ENCODE data around the gene SLC4A7. TPM values are rescaled to one million over a fixed set of nuclear protein-coding genes. Genes with fewer than 3 reads are reported as not detected.
"Not testable (repeated sequence)": the region's sequence is repeated elsewhere in the genome, so short reads cannot be mapped to it uniquely, and the experiment has no call there.

Gene SLC4A7
- total RNA-seq, 1 donor from 2014 or later, result 11.0 TPM

DNA sequence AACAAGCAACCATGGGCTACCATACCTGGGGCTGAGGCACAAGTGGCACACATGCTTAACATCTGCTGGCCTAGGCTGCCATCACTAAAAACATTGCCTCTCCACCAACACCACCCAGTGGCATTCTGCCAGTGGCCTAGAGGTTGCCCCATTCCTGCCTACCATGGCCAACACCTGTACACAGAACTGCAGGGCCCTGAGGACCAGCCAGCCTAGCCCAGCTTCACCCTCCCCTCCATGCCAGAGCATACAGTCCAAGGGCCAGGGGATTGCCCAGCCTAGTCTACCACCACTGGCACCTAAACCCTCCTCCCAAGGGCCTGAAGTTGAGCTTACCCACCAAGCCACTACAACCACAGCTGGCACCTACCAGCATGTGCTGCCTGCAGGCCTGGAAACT lies 150.3 kb downstream of the SLC4A7 start:
- H3K36me3 ChIP-seq, result no peaks in the 10 kb centered on the region
- intact Hi-C loops (cut with DNase I), result no loop called here
- H3K4me1 ChIP-seq, result no peaks in the 10 kb centered on the region
- TF ChIP-seq, protein P1, sequence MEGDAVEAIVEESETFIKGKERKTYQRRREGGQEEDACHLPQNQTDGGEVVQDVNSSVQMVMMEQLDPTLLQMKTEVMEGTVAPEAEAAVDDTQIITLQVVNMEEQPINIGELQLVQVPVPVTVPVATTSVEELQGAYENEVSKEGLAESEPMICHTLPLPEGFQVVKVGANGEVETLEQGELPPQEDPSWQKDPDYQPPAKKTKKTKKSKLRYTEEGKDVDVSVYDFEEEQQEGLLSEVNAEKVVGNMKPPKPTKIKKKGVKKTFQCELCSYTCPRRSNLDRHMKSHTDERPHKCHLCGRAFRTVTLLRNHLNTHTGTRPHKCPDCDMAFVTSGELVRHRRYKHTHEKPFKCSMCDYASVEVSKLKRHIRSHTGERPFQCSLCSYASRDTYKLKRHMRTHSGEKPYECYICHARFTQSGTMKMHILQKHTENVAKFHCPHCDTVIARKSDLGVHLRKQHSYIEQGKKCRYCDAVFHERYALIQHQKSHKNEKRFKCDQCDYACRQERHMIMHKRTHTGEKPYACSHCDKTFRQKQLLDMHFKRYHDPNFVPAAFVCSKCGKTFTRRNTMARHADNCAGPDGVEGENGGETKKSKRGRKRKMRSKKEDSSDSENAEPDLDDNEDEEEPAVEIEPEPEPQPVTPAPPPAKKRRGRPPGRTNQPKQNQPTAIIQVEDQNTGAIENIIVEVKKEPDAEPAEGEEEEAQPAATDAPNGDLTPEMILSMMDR (IDR thresholded peaks at IDR 0.05), result no peak
- H3K9me3 ChIP-seq, result no peaks in the 10 kb centered on the region
- H3K27ac ChIP-seq, result no peak overlapping the region
- H3K27me3 ChIP-seq, result no peaks in the 10 kb centered on the region
- DNase-seq (ENCODE audit: low spot score in 2 of 2), result no peak
- no peak overlapping the region for H3K4me3 ChIP-seq

DNA sequence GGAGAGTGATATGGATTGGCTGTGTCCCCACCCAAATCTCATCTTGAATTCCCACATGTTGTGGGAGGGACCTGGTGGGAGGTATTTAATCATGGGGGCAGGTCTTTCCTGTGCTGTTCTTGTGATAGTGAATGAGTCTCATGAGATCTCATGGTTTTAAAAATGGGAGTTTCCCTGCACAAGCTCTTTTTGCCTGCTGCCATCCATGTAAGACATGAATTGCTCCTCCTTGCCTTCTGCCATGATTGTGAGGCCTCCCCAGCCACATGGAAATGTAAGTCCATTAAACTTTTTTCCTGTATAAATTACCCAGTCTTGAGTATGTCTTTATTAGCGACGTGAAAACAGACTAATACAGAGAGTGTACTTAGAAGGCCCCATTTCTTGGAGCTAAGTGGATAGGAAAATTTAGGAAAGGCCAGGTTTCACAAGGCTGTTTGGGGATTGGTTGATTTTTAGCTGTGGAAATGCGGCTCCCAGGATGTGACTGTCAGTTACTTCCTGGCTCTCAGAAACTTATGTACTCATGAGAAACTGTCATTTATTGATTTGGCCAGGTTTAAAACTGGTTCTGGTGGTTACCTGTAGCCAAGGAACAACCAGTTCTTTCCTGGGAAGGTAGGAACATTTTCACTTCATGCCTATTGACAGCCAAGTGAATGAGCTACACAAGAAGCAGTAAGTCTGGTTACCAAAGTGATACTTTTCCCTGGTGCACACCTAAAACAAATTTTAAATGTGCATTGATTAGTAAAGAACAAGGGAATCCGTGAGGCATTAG lies 155.0 kb downstream of the SLC4A7 start:
- DNase-seq (ENCODE audit: low spot score in 2 of 2); H3K36me3 ChIP-seq; H3K9me3 ChIP-seq; intact Hi-C loops (cut with DNase I); H3K4me3 ChIP-seq; H3K4me1 ChIP-seq; H3K27me3 ChIP-seq; H3K27ac ChIP-seq: not testable (repeated sequence)

DNA sequence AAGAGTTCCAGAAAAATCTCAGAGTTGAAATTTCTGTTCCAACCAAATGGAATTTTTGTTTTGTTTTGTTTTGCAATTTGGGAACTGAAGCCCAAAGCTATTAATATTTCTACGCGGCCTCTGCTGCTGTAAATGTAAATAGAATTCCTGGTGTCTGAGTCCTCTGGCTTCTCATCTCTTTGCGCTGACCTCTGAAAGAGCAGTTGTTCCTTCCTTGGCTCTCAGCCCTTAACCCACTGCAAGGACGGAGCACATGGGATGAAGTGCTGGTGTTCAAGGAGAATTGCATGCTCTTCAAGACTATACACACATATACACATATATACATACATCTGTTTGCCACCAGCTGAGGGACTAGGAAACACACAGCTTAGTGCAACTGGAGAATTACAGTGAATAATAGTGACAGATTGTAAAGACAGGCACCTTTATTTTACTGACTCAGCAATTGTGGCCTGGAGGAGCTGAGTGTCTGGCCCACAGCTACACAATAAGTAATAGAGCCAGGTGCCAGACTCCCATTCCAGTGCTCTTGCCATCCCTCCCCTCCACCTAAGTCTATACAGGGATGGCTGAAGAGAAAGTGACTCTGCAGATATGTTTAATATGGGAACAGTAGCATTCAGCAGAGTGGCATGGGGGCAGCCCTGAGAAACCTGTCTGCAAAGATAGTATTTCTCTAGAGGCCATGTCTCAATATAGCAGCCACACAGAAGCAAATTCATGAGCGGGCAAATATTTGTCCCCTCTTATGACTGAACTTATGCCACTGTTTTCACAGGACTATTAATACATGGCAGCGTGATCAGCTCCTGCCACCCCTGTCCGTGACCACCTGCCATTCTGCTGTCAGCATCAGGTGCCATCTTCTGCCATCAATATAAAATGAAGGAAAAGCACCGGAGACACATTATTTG lies 157.3 kb downstream of the SLC4A7 start:
- no peaks in the 10 kb centered on the region for H3K27me3 ChIP-seq
- no peaks in the 10 kb centered on the region for H3K9me3 ChIP-seq
- no peaks in the 10 kb centered on the region for H3K36me3 ChIP-seq
- no peak for DNase-seq (ENCODE audit: low spot score in 2 of 2)
- no peak overlapping the region for H3K4me3 ChIP-seq
- TF ChIP-seq, protein P1 (IDR thresholded peaks at IDR 0.05), result no peak
- intact Hi-C loops (cut with DNase I), result no loop called here
- H3K4me1 ChIP-seq, result peaks cover 0 to 3% of the 10 kb centered on the region in 2 donors
- H3K27ac ChIP-seq, result no peak overlapping the region

DNA sequence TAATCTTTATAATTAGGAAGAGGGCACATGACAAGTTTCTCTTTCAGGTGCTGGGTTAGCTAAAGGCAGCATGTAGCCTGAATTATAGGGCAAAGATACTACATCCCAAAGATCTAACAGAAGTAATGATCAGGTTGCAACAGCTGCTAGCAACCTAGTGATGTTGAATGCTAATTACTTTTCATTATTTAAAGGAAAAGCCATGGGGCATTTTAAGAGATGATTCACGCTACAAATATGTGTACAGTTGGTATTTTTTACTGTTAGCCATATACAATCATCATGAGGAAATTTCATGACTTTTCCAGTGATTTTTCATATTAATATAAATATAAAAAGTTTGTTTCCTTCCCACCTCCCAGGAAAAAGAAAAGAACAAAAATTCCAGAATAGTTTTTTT lies 158.0 kb downstream of the SLC4A7 start:
- H3K4me3 ChIP-seq, result no peak overlapping the region
- peaks cover 0 to 3% of the 10 kb centered on the region in 2 donors for H3K4me1 ChIP-seq
- no peak for DNase-seq (ENCODE audit: low spot score in 2 of 2)
- intact Hi-C loops (cut with DNase I), result no loop called here
- no peaks in the 10 kb centered on the region for H3K9me3 ChIP-seq
- H3K27me3 ChIP-seq, result no peaks in the 10 kb centered on the region
- TF ChIP-seq, protein P1 (IDR thresholded peaks at IDR 0.05), result no peak
- no peak overlapping the region for H3K27ac ChIP-seq
- H3K36me3 ChIP-seq, result no peaks in the 10 kb centered on the region

DNA sequence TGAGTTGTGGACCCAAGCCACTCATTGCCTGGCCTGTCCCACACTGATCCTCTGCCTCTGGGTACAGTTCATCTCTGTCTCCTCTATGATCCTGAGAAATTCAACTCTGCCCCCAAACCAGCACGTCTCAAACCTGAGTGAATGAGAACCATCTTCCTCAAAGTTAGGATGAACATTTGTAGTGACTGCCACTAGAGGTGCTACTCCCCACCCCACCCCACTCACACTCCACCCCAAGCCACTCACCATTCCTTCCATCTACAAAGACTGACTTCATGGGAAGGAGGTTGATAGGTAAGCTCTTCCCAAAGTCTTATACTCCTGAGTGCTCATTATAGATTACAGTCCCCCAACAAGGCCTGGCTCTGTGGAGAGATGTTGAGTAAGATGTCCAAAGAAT lies 158.8 kb downstream of the SLC4A7 start:
- Histone ChIP-seq H3K4me3 (no peak overlapping the region), H3K27ac (no peak overlapping the region), H3K9me3 (no peaks in the 10 kb centered on the region), H3K27me3 (no peaks in the 10 kb centered on the region), H3K4me1 (peaks cover 0 to 3% of the 10 kb centered on the region in 2 donors), H3K36me3 (no peaks in the 10 kb centered on the region)
- DNase-seq (ENCODE audit: low spot score in 2 of 2), result no peak
- intact Hi-C loops (cut with DNase I), result no loop called here
- TF ChIP-seq, protein P1 (IDR thresholded peaks at IDR 0.05), result no peak

DNA sequence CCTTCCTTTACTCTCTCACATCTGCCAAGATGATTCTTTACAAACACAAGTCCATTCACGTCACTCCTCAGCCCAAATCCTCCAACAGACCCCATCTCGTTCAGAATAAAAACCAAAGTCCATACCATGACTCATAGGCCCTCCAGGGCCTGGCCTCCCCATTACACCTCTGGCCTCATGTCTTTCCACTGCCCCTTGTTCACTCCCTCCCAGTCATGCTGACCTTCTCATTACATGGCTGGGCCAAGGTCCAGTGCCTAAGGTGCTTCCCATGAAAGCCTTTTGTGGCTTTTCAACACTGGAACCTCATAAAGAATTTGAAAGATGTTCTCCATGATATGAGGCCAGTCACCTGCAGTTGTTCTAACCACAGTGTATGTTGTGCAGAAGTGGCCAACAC lies 159.5 kb downstream of the SLC4A7 start:
- TF ChIP-seq, protein P1 (IDR thresholded peaks at IDR 0.05), result no peak
- Histone ChIP-seq H3K4me1 (peaks cover 0 to 3% of the 10 kb centered on the region in 2 donors), H3K4me3 (no peak overlapping the region), H3K36me3 (no peaks in the 10 kb centered on the region), H3K9me3 (no peaks in the 10 kb centered on the region), H3K27me3 (no peaks in the 10 kb centered on the region), H3K27ac (no peak overlapping the region)
- intact Hi-C loops (cut with DNase I), result no loop called here
- no peak for DNase-seq (ENCODE audit: low spot score in 2 of 2)

Measured in ascending aorta (tissue), 2 donors.